NCI-H1417 (cell line): ENCODE measurements around the gene SOHLH1.
"Not testable (repeated sequence)": the region's sequence is repeated elsewhere in the genome, so short reads cannot be mapped to it uniquely, and the experiment has no call there.

Experiments
- DNase-seq, 3 experiments: peaks; one replicate each; lab custom pipeline; 2025; lab: John Stamatoyannopoulos, UW

Gene SOHLH1

GRCh38 chr9:135678236-135679017 lies 20.9 kb downstream of the SOHLH1 start:
- DNase-seq = no peak

GRCh38 chr9:135677641-135678168 lies 21.6 kb downstream of the SOHLH1 start:
- DNase-seq = peak in 1 of 3 experiments; percentile 43

- no peak for DNase-seq
Measured at GRCh38 chr9:135676891-135677290, 22.4 kb downstream of the SOHLH1 start.

- no peak for DNase-seq
Measured at GRCh38 chr9:135674977-135675376, 24.3 kb downstream of the SOHLH1 start.

GRCh38 chr9:135673941-135674340 lies 25.3 kb downstream of the SOHLH1 start:
- DNase-seq = no peak

GRCh38 chr9:135672786-135673185 lies 26.5 kb downstream of the SOHLH1 start:
- DNase-seq = not testable (repeated sequence)

GRCh38 chr9:135671591-135672041 lies 27.7 kb downstream of the SOHLH1 start:
- no peak for DNase-seq

GRCh38 chr9:135670721-135671590 lies 28.3 kb downstream of the SOHLH1 start:
- DNase-seq = peak in 1 of 3 experiments; percentile 16

- no peak for DNase-seq
Measured at GRCh38 chr9:135669616-135670285, 29.5 kb downstream of the SOHLH1 start.

GRCh38 chr9:135669018-135669417 lies 30.3 kb downstream of the SOHLH1 start:
- DNase-seq = not testable (repeated sequence)

- no peak for DNase-seq
Measured at GRCh38 chr9:135667463-135668001, 31.7 kb downstream of the SOHLH1 start.

- no peak for DNase-seq
Measured at GRCh38 chr9:135666534-135667462, 32.5 kb downstream of the SOHLH1 start.

- no peak for DNase-seq
Measured at GRCh38 chr9:135665795-135666189, 33.5 kb downstream of the SOHLH1 start.

GRCh38 chr9:135664801-135665794 lies 34.2 kb downstream of the SOHLH1 start:
- DNase-seq = no peak

GRCh38 chr9:135664266-135664665 lies 35.0 kb downstream of the SOHLH1 start:
- DNase-seq = no peak

GRCh38 chr9:135663857-135664256 lies 35.4 kb downstream of the SOHLH1 start:
- no peak for DNase-seq

- DNase-seq = no peak
Measured at GRCh38 chr9:135663451-135663770, 35.9 kb downstream of the SOHLH1 start.

- no peak for DNase-seq
Measured at GRCh38 chr9:135662758-135663450, 36.4 kb downstream of the SOHLH1 start, which contains the start of gene LCN9. TSS of gene LCN9 (plus strand) at chr9:135663309. CDS start at chr9:135663322, 13 bp downstream.
